Pons (tissue), 1 donor: ENCODE data around the gene CHTF18.

ENCODE experiments used
- DNase-seq: peaks from one replicate; pipeline ENCODE4 v3.0.0-alpha.2; 2016; ENCODE audit warnings: low spot score

Gene CHTF18

GRCh38 chr16:760545-761343 lies 27.7 kb upstream of the CHTF18 start, which contains the start of gene MSLN:
Gene MSLN (plus strand): TSS chr16:760734. CDS start chr16:762681, 1,947 bp downstream.
- DNase-seq: no peak

DNA sequence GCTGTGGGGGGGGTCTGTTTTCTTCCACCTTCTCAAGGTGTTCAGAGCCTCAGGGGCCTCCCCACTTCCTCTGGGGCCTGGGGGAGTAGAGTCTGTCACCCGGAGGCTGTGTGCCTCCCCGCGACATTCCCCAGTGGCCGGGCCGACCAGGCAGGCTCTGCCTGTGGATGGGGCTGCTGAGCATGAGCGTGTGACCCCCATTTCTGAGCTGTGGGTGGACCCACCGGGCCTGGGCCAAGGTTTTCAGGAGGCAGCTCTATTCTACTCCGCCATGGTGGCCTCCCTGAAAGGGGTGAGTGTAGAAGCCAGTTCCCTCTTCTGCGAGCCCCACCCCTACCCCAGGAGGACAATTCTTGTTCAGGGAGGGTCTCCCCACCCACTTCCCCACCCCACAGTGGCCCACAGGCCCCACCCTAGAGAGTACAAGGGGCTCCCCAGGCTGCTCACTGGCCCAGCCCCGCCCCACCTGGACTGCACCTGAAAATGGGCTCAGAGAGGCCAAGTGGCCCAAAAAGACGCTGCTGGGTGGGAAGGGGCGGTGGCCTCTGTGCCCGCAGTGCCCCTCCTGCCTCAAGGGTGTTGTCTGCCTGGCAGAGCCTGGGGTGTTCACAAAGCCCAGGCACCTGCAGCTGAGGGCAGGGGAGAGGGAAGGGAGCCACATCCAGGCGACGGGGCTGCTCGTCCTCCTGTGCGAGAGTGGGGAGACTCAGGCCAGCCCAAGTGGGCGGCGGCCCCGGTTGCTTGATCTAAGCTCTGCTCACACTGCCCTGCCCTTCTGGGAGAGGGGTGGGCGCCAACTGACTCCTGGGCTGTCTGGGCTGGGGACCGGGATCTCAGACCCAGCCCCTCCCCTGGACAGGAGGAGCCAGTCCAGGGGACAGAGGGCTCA lies 26.6 kb upstream of the CHTF18 start:
- DNase-seq: no peak

- DNase-seq: no peak
Measured at GRCh38 chr16:762595-763268, 25.7 kb upstream of the CHTF18 start.

- DNase-seq: no peak
Measured at GRCh38 chr16:763369-764183, 24.8 kb upstream of the CHTF18 start.

- DNase-seq: no peak
Measured at GRCh38 chr16:764184-764750, 24.2 kb upstream of the CHTF18 start.

DNA sequence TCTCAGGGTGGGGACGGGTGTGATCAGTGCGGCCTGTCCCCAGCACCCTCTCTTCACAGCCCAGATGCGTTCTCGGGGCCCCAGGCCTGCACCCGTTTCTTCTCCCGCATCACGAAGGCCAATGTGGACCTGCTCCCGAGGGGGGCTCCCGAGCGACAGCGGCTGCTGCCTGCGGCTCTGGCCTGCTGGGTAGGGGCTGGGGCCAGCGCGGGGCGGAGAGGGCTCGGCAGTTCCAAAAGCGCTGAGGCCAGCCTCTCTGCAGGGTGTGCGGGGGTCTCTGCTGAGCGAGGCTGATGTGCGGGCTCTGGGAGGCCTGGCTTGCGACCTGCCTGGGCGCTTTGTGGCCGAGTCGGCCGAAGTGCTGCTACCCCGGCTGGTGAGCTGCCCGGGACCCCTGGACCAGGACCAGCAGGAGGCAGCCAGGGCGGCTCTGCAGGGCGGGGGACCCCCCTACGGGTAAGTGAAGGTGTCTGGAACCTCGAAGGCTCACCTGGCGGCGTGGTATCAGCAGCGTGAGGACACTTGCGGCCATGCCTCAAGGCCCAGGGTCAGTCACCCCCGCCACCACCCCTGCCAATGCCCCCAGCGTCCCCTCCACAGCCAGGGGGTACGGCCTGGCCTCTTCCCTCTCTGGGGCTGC lies 23.5 kb upstream of the CHTF18 start:
- DNase-seq: no peak

- no peak for DNase-seq
Measured at GRCh38 chr16:765488-765865, 22.9 kb upstream of the CHTF18 start.

- no peak for DNase-seq
Measured at GRCh38 chr16:766008-766819, 22.2 kb upstream of the CHTF18 start.

DNA sequence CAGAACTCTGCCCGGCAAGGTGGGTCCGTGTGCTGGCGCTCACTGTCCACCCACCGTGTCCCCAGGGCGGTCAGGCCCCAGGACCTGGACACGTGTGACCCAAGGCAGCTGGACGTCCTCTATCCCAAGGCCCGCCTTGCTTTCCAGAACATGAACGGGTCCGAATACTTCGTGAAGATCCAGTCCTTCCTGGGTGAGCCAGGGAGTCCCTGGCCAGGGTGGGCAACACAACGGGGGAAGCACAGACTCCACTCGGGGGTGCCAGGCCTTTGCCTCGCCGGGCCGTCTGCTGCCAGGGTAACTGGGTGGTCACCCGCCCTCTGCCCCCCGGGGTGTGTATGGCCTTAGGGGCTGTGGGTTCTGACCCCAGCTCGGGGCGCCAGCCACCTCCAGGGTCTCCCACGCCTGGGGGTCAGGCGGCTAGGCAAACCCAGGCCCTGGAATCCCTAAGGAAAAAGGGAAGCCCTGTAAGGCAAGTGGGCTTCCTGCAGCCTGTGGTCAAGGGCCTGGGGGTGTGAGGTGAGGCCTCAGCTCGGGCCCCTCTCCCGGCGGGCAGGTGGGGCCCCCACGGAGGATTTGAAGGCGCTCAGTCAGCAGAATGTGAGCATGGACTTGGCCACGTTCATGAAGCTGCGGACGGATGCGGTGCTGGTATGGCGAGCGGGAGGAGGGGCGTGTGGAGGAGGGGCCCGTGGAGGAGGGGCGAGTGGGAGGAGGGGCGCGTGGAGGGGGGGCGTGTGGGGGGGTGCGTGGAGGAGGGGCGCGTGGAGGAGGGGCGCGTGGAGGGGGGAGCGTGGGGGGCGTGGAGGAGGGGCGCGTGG lies 21.4 kb upstream of the CHTF18 start:
- DNase-seq: no peak

GRCh38 chr16:767743-768235 lies 20.6 kb upstream of the CHTF18 start:
- no peak for DNase-seq

DNA sequence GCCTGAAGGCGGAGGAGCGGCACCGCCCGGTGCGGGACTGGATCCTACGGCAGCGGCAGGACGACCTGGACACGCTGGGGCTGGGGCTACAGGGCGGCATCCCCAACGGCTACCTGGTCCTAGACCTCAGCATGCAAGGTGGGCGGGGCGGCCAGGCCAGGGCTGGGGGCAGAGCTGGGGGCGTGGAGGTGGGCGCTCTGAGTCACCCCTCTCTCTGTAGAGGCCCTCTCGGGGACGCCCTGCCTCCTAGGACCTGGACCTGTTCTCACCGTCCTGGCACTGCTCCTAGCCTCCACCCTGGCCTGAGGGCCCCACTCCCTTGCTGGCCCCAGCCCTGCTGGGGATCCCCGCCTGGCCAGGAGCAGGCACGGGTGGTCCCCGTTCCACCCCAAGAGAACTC lies 20.0 kb upstream of the CHTF18 start:
- DNase-seq: no peak

GRCh38 chr16:769184-769784 lies 19.1 kb upstream of the CHTF18 start:
- DNase-seq: no peak

DNA sequence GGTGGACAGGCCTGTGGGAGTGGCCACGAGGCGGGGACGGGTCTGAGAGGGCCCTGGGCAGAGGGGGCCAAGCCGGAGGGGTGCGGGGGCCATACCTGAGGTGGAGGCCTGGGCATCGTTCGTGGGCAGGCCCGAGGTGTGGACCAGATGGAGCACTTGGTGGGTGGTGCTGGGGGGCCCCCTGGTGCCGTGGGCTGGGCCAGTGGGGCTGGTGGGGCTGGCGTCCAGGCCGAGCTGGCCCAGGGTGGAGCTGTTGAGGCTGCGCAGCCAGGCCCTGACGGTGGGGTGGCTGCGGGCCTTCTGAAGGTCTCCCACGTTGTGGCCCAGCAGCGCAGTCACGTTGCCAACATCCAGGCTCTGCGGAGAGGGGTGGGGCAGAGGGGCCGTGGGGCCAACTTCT lies 18.5 kb upstream of the CHTF18 start:
- no peak for DNase-seq

DNA sequence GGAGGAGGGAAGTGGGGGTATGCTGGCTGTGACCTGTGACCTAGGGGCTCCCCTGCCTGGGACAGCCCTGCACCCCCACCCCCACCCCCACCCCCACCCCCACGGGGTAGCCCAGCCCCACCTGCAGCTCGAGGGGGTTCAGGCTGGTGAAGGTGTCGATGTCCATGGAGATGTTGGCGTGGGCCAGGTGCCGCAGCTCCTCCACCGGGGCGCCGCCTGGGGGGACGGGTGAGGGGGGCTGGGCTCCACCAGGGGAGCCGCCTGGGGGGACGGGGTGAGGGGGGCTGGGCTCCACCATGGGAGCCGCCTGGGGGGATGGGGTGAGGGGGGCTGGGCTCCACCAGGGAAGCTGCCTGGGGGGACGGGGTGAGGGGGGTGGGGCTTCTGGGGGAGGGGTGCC lies 18.0 kb upstream of the CHTF18 start:
- DNase-seq: no peak

GRCh38 chr16:772959-773358 lies 15.5 kb upstream of the CHTF18 start:
- no peak for DNase-seq

GRCh38 chr16:774086-775001 lies 14.1 kb upstream of the CHTF18 start:
- no peak for DNase-seq

DNA sequence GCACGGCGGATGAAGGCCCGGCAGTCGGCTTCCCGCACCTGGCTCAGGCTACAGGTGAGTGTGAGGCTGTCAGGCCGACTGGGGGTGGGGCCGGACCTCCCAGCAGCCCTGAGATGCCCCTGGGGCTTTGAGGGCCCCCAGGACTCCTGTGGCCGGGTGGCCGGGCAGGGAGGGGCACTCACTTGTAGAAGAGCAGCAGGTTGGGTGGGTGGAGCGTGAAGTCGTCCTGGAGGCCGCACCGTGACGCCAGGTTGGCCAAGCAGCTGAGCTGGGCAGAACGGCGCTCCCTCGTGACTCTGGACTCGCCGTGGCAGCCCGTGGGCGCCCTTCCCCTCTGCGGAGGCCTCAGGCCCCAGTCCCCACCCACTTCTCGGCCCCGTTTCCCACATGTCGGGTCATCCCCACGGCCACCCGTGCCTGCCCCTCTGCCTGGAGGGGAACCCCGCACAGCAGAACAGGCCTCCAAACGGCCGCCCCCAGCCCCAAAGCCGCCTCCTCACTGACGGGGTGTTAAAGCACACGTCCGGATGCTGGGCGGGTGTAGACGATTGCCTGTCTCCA lies 13.1 kb upstream of the CHTF18 start:
- no peak for DNase-seq
